GM12873 (cell line): ENCODE measurements around the gene SH2D4B.

Source experiments
- TF ChIP-seq, protein P1 (sequence below): IDR thresholded peaks from 2 replicates; pipeline ENCODE4 v1.5.1; 2012; ENCODE audit warnings: low read depth, mild to moderate bottlenecking, moderate library complexity, low read length, control low read depth; ENCODE audit not compliant: insufficient read depth; ENCODE audit errors: missing control alignments

Gene SH2D4B

DNA sequence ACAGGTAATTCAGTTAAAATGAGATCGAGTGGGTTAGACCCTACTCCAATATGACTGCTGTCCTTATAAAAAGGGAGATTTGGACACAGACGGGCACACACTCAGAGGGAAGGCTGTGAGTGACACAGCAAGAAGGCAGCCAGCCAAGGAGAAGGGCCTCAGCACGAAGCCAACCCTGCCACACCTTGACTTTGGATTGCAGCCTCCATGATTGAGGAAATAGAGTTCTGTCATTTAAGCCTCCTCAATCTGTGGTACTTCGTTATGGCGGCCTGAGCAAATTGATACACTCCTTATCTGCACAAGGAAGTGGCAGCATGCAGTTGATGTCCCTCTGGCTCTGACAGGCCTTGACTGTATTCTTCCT is 43.8 kb downstream of the SH2D4B start:
- TF ChIP-seq, protein P1, sequence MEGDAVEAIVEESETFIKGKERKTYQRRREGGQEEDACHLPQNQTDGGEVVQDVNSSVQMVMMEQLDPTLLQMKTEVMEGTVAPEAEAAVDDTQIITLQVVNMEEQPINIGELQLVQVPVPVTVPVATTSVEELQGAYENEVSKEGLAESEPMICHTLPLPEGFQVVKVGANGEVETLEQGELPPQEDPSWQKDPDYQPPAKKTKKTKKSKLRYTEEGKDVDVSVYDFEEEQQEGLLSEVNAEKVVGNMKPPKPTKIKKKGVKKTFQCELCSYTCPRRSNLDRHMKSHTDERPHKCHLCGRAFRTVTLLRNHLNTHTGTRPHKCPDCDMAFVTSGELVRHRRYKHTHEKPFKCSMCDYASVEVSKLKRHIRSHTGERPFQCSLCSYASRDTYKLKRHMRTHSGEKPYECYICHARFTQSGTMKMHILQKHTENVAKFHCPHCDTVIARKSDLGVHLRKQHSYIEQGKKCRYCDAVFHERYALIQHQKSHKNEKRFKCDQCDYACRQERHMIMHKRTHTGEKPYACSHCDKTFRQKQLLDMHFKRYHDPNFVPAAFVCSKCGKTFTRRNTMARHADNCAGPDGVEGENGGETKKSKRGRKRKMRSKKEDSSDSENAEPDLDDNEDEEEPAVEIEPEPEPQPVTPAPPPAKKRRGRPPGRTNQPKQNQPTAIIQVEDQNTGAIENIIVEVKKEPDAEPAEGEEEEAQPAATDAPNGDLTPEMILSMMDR, result no peak

DNA sequence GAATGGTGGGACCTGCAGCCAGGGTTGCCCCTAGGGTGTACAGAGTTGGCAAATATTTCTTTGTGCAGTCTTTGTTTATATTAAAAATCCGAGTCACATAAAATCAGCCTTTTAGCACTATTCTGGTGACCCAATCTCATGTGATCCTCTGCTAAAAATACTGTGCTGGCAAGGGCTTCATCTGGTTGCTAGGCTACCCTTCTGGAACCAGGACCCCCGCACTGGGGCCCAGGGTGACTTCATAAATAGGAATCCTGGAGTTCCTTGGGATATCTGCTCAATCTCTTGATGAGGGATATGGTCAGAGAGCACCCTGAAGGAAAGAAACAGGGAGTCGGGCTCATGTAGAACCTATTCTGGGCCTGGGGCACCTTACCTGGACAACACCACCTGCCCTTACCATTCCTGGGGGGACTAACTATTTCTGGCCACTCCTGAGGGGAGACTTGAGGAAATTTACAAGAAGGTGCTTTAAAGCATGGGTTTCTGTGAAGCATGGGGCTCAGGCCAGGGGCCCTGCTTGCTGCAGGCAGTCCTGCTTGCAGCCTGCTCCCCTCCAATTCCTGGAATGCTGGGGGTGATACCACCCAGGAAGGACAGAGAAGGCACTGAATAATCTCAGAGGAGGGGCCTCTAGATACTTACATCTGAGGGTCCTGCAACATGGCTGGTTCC is 44.7 kb downstream of the SH2D4B start:
- TF ChIP-seq, protein P1, result no peak

DNA sequence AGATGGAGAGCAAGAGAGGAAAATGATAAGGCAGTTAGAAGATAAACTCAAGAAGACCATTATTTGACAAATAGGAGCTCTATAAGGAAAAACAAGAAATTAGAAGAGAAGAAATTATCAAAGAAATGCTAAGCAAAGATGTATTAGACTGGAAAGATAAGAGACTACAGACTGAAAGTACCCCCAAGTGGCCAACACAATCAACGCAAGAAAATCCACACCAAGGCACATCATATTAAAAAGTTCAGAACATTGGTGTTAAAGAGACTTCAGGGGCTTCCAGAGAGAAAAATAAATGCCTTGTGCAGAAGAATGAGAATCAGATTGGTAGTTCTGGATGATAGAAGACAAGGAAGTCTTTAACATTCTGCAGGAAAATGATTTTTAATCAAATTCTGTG is 46.0 kb downstream of the SH2D4B start:
- TF ChIP-seq, protein P1, result no peak

DNA sequence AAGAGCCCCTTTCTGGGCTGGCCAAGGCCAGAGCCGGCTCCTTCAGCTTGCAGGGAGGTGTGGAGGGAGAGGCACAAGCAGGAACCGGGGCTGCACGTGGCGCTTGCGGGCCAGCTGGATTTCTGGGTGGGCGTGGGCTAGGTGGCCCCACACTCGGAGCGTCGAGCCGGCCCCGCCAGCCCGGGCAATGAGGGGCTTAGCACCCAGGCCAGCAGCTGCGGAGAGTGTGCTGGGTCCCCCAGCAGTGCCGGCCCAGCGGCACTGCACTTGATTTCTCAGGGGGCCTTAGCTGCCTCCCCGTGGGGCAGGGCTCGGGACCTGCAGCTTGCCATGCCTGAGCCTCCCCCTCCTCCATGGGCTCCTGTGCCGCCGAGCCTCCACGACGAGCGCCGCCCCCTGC is 48.1 kb downstream of the SH2D4B start:
- TF ChIP-seq, protein P1, result no peak

DNA sequence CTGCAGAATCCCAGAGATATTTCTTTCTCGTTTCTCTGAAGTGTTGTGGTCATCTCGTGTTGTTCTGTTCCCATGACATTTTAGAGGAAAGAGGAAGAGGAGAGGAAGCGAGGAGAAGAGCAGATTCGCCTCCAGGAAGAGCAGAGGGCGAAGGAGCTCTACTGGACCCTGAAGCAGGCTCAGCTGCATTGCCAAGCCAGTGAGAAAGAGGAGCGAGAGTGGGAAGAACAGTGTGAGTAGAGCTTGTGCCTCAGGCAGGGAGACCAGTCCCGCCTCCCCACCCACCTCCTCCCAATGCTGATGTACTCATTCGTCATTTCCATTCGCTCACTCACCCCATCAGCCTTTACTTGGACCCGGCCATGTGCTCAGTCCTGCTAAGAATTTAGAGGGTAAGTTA is 50.8 kb downstream of the SH2D4B start:
- TF ChIP-seq, protein P1, result no peak

DNA sequence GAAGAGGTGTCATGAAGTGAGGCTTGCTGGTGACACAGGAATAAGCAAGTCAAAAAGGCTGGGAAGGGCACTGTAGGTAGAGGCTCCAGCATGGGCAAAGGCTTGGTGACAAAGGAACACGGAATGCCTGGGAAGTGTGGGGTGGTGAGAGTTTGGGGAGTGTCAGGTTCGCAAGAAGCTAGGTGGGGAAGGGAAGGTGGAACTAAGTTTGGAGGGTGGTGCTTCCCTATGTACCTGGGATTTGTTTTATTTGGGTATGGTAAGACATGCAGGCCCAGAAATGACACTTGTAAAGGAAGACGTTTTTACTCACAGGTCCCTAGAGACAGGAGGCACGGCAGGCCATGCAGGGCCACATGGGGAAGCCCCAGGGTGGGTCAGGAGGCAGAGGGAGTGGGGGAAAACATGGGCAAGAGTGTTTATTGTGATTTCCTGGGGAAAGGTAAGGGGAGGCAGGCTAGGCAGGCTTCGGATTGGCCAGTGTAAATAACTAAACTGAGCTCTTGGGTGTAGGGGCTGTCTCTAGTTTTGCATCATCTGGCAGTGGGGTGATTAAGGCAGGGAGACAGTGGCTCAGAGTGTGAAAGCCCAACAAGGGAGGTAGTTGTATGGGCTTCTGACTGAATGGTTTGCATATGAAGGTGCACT is 52.1 kb downstream of the SH2D4B start:
- TF ChIP-seq, protein P1, result no peak

DNA sequence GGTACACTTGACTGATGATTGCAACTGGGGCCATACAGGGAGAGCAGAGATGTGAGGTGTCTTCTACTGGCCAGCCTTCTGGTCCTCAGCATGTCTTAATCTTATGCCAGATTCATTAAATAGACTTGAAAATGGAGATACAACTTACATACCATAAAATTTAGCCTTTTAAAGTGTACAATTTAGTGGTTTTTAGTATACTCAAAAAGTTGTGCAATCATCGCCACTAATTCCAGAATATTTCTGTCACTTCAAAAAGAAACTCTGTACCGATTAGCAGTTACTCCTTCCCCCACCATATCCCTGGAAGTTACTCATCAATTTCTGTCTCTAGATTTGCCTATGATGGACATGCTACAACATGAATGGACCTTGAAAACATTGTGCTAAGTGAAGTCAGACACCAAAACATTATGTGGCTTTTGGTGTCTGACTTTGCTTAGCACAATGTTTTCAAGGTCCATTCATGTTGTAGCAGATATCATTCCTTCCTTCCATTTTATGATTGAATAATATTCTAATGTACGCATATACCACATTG is 53.0 kb downstream of the SH2D4B start:
- TF ChIP-seq, protein P1, result no peak
